ENCODE data around the gene CWC27.
A peak's percentile ranks its signal among the peaks of the same experiment; 100 is the strongest.

Gene CWC27

GRCh38 chr5:64806537-64806936 is 37.8 kb downstream of the CWC27 start:
- TF ChIP-seq REST (IDR thresholded peaks at IDR 0.05; ENCODE audit: insufficient replicate concordance, low read depth) (no peak), POLR2AphosphoS5 (IDR thresholded peaks at IDR 0.05; ENCODE audit: low read depth) (no peak), GABPA (IDR thresholded peaks at IDR 0.05; ENCODE audit: low read depth) (no peak), SPI1 (IDR thresholded peaks at IDR 0.05; ENCODE audit: borderline replicate concordance, low read depth) (no peak)
- TF ChIP-seq, protein P1, sequence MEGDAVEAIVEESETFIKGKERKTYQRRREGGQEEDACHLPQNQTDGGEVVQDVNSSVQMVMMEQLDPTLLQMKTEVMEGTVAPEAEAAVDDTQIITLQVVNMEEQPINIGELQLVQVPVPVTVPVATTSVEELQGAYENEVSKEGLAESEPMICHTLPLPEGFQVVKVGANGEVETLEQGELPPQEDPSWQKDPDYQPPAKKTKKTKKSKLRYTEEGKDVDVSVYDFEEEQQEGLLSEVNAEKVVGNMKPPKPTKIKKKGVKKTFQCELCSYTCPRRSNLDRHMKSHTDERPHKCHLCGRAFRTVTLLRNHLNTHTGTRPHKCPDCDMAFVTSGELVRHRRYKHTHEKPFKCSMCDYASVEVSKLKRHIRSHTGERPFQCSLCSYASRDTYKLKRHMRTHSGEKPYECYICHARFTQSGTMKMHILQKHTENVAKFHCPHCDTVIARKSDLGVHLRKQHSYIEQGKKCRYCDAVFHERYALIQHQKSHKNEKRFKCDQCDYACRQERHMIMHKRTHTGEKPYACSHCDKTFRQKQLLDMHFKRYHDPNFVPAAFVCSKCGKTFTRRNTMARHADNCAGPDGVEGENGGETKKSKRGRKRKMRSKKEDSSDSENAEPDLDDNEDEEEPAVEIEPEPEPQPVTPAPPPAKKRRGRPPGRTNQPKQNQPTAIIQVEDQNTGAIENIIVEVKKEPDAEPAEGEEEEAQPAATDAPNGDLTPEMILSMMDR (IDR thresholded peaks at IDR 0.05; ENCODE audit: insufficient read depth, low read length), result no peak
- H3K4me3 ChIP-seq (replicated peaks; ENCODE audit: insufficient read depth, low read length), result no peak overlapping the region
- DNase-seq (ENCODE audit: low read depth in 1 of 2, low spot score in 1 of 2), result no peak

GRCh38 chr5:64807520-64807919 is 38.8 kb downstream of the CWC27 start:
- H3K4me3 ChIP-seq (replicated peaks; ENCODE audit: insufficient read depth, low read length), result no peak overlapping the region
- no peak overlapping the region for H3K27ac ChIP-seq (replicated peaks)
- no peaks in the 10 kb centered on the region for H3K27me3 ChIP-seq (ENCODE audit: insufficient read depth, poor library complexity, severe bottlenecking)
- DNase-seq (ENCODE audit: low read depth in 1 of 2, low spot score in 1 of 2), result no peak
- TF ChIP-seq, protein P1 (IDR thresholded peaks at IDR 0.05; ENCODE audit: insufficient read depth, low read length), result no peak
- TF ChIP-seq GABPA (IDR thresholded peaks at IDR 0.05; ENCODE audit: low read depth), result no peak
- no peak for TF ChIP-seq REST (IDR thresholded peaks at IDR 0.05; ENCODE audit: insufficient replicate concordance, low read depth)
- no peak for TF ChIP-seq POLR2AphosphoS5 (IDR thresholded peaks at IDR 0.05; ENCODE audit: low read depth)
- no peak for TF ChIP-seq SPI1 (IDR thresholded peaks at IDR 0.05; ENCODE audit: borderline replicate concordance, low read depth)

More at GRCh38 chr5:64806537-64806936, 37.8 kb downstream of the CWC27 start:
- Histone ChIP-seq H3K27me3 (ENCODE audit: insufficient read depth, poor library complexity, severe bottlenecking) (no peaks in the 10 kb centered on the region), H3K27ac (replicated peaks) (no peak overlapping the region)

DNA sequence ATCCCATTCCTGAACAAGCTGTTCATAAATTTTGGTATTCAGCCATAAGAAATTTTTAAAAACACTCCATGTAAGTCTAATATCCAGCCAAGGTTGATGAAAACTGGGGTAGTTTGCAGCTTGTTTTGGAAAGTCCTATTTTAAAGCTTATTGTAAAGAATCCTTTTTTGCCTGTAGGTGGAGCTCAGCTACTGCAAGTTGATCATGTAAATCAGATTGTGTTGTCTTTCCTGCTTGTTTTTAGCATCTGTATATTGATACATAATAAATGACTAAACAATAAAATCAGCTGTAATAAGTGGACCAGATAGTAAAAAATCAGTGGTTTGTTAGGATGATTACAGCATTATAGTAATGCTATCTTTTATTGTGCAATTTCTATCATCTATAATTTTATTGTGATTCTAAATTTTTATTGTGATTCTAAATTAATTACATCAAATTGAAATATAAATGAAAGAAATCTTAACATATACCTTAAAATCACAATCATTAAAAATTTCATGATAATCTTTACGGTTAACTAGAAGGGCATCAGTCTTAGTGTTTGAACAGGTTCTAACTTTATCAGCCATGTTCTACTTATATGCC is 42.4 kb downstream of the CWC27 start:
- peak in 1 of 2 experiments; percentile 6 for DNase-seq (ENCODE audit: low read depth in 1 of 2, low spot score in 1 of 2)
- Histone ChIP-seq H3K4me3 (replicated peaks; ENCODE audit: insufficient read depth, low read length) (no peak overlapping the region), H3K27me3 (ENCODE audit: insufficient read depth, poor library complexity, severe bottlenecking) (no peaks in the 10 kb centered on the region), H3K27ac (replicated peaks) (no peak overlapping the region)
- TF ChIP-seq, protein P1 (IDR thresholded peaks at IDR 0.05; ENCODE audit: insufficient read depth, low read length), result no peak
- TF ChIP-seq SPI1 (IDR thresholded peaks at IDR 0.05; ENCODE audit: borderline replicate concordance, low read depth), result no peak
- TF ChIP-seq POLR2AphosphoS5 (IDR thresholded peaks at IDR 0.05; ENCODE audit: low read depth), result no peak
- no peak for TF ChIP-seq REST (IDR thresholded peaks at IDR 0.05; ENCODE audit: insufficient replicate concordance, low read depth)
- no peak for TF ChIP-seq GABPA (IDR thresholded peaks at IDR 0.05; ENCODE audit: low read depth)
